ENCODE results near the gene RAB3GAP1. TPM values are rescaled to one million over a fixed set of nuclear protein-coding genes. Genes with fewer than 3 reads are reported as not detected.
"Not testable (repeated sequence)": the region's sequence is repeated elsewhere in the genome, so short reads cannot be mapped to it uniquely, and the experiment has no call there.

The RAB3GAP1 gene
- total RNA-seq, 2 experiments from 2014 or later = 28.5 to 28.8 TPM

GRCh38 chr2:135113322-135113721 lies 61.2 kb downstream of the RAB3GAP1 start:
- H3K4me3 Mint-ChIP-seq = no peak overlapping the region
- no peak for DNase-seq
- peaks cover 2% of the 10 kb centered on the region for H3K4me1 Mint-ChIP-seq
- H3K27me3 Mint-ChIP-seq = no peaks in the 10 kb centered on the region
- H3K9me3 Mint-ChIP-seq = no peaks in the 10 kb centered on the region
- H3K36me3 Mint-ChIP-seq = peaks cover 17% of the 10 kb centered on the region
- no peak overlapping the region for H3K27ac Mint-ChIP-seq

- H3K36me3 Mint-ChIP-seq = peaks cover 12% of the 10 kb centered on the region
- peaks cover 6% of the 10 kb centered on the region for H3K4me1 Mint-ChIP-seq
- H3K27ac Mint-ChIP-seq = no peak overlapping the region
- no peak overlapping the region for H3K4me3 Mint-ChIP-seq
- no peaks in the 10 kb centered on the region for H3K9me3 Mint-ChIP-seq
- no peaks in the 10 kb centered on the region for H3K27me3 Mint-ChIP-seq
- no peak for DNase-seq
These were observed 67.5 kb downstream of the RAB3GAP1 start for GRCh38 chr2:135119582-135119981.

GRCh38 chr2:135121016-135121657 lies 69.0 kb downstream of the RAB3GAP1 start:
- H3K4me1 Mint-ChIP-seq = peaks cover 14% of the 10 kb centered on the region
- H3K4me3 Mint-ChIP-seq = no peak overlapping the region
- peaks cover 12% of the 10 kb centered on the region for H3K36me3 Mint-ChIP-seq
- no peaks in the 10 kb centered on the region for H3K27me3 Mint-ChIP-seq
- H3K27ac Mint-ChIP-seq = no peak overlapping the region
- DNase-seq = no peak
- H3K9me3 Mint-ChIP-seq = no peaks in the 10 kb centered on the region

- H3K27ac Mint-ChIP-seq, H3K27me3 Mint-ChIP-seq, H3K9me3 Mint-ChIP-seq, H3K4me3 Mint-ChIP-seq, DNase-seq: not testable (repeated sequence)
- H3K4me1 Mint-ChIP-seq = peaks cover 14% of the 10 kb centered on the region
- H3K36me3 Mint-ChIP-seq = peaks cover 12% of the 10 kb centered on the region
These were observed 69.6 kb downstream of the RAB3GAP1 start for GRCh38 chr2:135121658-135122039.

- H3K4me1 Mint-ChIP-seq = peaks cover 12% of the 10 kb centered on the region
- DNase-seq = no peak
- no peaks in the 10 kb centered on the region for H3K9me3 Mint-ChIP-seq
- no peak overlapping the region for H3K4me3 Mint-ChIP-seq
- H3K36me3 Mint-ChIP-seq = peaks cover 17% of the 10 kb centered on the region
- H3K27me3 Mint-ChIP-seq = no peaks in the 10 kb centered on the region
- peak overlapping the region; percentile 75 for H3K27ac Mint-ChIP-seq
These were observed 73.1 kb downstream of the RAB3GAP1 start for GRCh38 chr2:135124924-135125886.

GRCh38 chr2:135125940-135126339 lies 73.8 kb downstream of the RAB3GAP1 start:
- no peak for DNase-seq
- Mint-ChIP-seq H3K4me3 (no peak overlapping the region), H3K27me3 (no peaks in the 10 kb centered on the region), H3K4me1 (peaks cover 15% of the 10 kb centered on the region), H3K36me3 (peaks cover 17% of the 10 kb centered on the region), H3K9me3 (no peaks in the 10 kb centered on the region), H3K27ac (peak overlapping the region; percentile 75)

- Mint-ChIP-seq H3K4me1 (peaks cover 15% of the 10 kb centered on the region), H3K9me3 (no peaks in the 10 kb centered on the region), H3K27ac (no peak overlapping the region), H3K4me3 (no peak overlapping the region), H3K27me3 (no peaks in the 10 kb centered on the region), H3K36me3 (peaks cover 35% of the 10 kb centered on the region)
- no peak for DNase-seq
These were observed 78.7 kb downstream of the RAB3GAP1 start for GRCh38 chr2:135130751-135131150.

GRCh38 chr2:135132314-135132713 lies 80.2 kb downstream of the RAB3GAP1 start:
- Mint-ChIP-seq H3K36me3 (peaks cover 39% of the 10 kb centered on the region), H3K27me3 (no peaks in the 10 kb centered on the region), H3K4me3 (no peak overlapping the region), H3K27ac (peak overlapping the region; percentile 52), H3K4me1 (peaks cover 15% of the 10 kb centered on the region), H3K9me3 (no peaks in the 10 kb centered on the region)
- DNase-seq = no peak

GRCh38 chr2:135140606-135141005 lies 88.5 kb downstream of the RAB3GAP1 start:
- no peak overlapping the region for H3K4me3 Mint-ChIP-seq
- H3K4me1 Mint-ChIP-seq = peaks cover 7% of the 10 kb centered on the region
- DNase-seq = no peak
- no peaks in the 10 kb centered on the region for H3K27me3 Mint-ChIP-seq
- no peak overlapping the region for H3K27ac Mint-ChIP-seq
- peaks cover 14% of the 10 kb centered on the region for H3K9me3 Mint-ChIP-seq
- H3K36me3 Mint-ChIP-seq = peaks cover 71% of the 10 kb centered on the region

GRCh38 chr2:135142323-135142722 lies 90.2 kb downstream of the RAB3GAP1 start:
- DNase-seq = no peak
- Mint-ChIP-seq H3K9me3 (peaks cover 14% of the 10 kb centered on the region), H3K36me3 (peaks cover 63% of the 10 kb centered on the region), H3K4me3 (no peak overlapping the region), H3K27ac (no peak overlapping the region), H3K27me3 (no peaks in the 10 kb centered on the region), H3K4me1 (peaks cover 7% of the 10 kb centered on the region)

GRCh38 chr2:135144343-135144742 lies 92.3 kb downstream of the RAB3GAP1 start:
- Mint-ChIP-seq H3K4me1 (peaks cover 12% of the 10 kb centered on the region), H3K27ac (no peak overlapping the region), H3K27me3 (no peaks in the 10 kb centered on the region), H3K36me3 (peaks cover 52% of the 10 kb centered on the region), H3K9me3 (peaks cover 14% of the 10 kb centered on the region), H3K4me3 (no peak overlapping the region)
- no peak for DNase-seq

GRCh38 chr2:135149251-135149650 lies 97.2 kb downstream of the RAB3GAP1 start:
- Mint-ChIP-seq H3K27ac (no peak overlapping the region), H3K9me3 (peaks cover 2% of the 10 kb centered on the region), H3K4me3 (no peak overlapping the region), H3K4me1 (peaks cover 14% of the 10 kb centered on the region), H3K36me3 (peaks cover 24% of the 10 kb centered on the region), H3K27me3 (no peaks in the 10 kb centered on the region)
- no peak for DNase-seq

- no peaks in the 10 kb centered on the region for H3K27me3 Mint-ChIP-seq
- peaks cover 32% of the 10 kb centered on the region for H3K36me3 Mint-ChIP-seq
- H3K9me3 Mint-ChIP-seq = no peaks in the 10 kb centered on the region
- H3K27ac Mint-ChIP-seq = no peak overlapping the region
- no peak for DNase-seq
- H3K4me3 Mint-ChIP-seq = no peak overlapping the region
- H3K4me1 Mint-ChIP-seq = peaks cover 26% of the 10 kb centered on the region
These were observed 98.6 kb downstream of the RAB3GAP1 start for GRCh38 chr2:135150725-135151124.

- Mint-ChIP-seq H3K27ac (no peak overlapping the region), H3K36me3 (peaks cover 34% of the 10 kb centered on the region), H3K9me3 (no peaks in the 10 kb centered on the region), H3K27me3 (no peaks in the 10 kb centered on the region), H3K4me1 (peaks cover 28% of the 10 kb centered on the region), H3K4me3 (no peak overlapping the region)
- no peak for DNase-seq
These were observed 99.5 kb downstream of the RAB3GAP1 start for GRCh38 chr2:135151615-135152014.

- no peaks in the 10 kb centered on the region for H3K9me3 Mint-ChIP-seq
- peaks cover 37% of the 10 kb centered on the region for H3K36me3 Mint-ChIP-seq
- H3K27ac Mint-ChIP-seq = no peak overlapping the region
- no peak overlapping the region for H3K4me3 Mint-ChIP-seq
- peaks cover 28% of the 10 kb centered on the region for H3K4me1 Mint-ChIP-seq
- H3K27me3 Mint-ChIP-seq = no peaks in the 10 kb centered on the region
- DNase-seq = no peak
These were observed 100.3 kb downstream of the RAB3GAP1 start for GRCh38 chr2:135152361-135152760.

All from activated naive CD8-positive, alpha-beta T cell treated with anti-CD3 and anti-CD28 coated beads for 36 hours (primary cell).